Activated CD4-positive, alpha-beta T cell treated with anti-CD3 and anti-CD28 coated beads for 48 hours (primary cell): ENCODE measurements around the gene RNF166.

ENCODE experiments used
- DNase-seq: peaks from one replicate; pipeline ENCODE4 v3.0.0-alpha.2; 2020

Gene RNF166

DNA sequence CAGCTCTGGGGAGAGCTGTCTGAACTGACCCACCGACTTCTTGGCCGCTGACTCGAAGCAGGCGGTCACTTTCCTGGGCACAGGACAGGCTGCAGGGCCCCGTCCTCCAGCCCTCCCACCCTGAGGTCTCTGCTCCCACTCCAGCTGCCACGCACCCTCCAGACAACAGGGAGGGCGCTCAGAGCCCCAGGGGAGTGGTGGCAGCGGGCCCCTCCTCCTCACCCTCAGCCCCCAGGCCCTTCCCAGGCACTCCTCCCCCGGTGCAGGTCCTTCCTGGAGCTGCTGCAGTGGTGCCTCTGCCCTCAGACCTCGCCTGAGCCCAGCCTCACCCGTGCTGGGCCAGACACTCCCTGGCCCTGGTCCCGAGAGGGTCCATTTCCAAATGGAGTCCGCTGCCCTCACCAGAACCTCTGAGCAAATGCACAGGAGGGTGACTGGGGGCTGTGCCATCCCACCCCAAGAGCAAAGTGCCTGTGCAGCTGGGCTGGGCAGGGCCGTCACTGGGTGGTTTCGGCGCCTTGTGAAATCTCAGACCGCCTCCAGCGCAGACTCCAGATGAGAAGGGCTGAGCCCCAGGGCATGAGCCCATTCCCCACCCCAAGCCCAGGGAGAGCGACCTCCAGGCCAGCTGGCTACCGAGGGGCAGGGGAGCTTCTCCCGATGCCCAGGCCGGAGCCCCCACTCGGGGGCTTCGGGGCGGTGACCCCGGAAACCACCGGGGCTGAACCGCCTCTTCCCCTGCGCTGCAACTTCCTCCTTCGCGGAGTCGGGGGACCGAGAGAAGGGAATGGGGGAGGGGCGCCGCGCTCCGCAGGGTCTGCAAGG, 56.1 kb downstream of the RNF166 start:
- DNase-seq = peak; percentile 51

- DNase-seq = no peak
Measured at GRCh38 chr16:88649195-88649923, 56.8 kb downstream of the RNF166 start.

GRCh38 chr16:88647178-88648070, 58.8 kb downstream of the RNF166 start:
- DNase-seq = no peak
